SK-N-SH (cell line): ENCODE results near the gene RAD51B.

Experiments used
- EP300 ChIP-seq, 2 experiments: IDR thresholded peaks; 2 replicates each; pipeline versions ENCODE4 v1.4.0 to v1.6.1; 2012; ENCODE audit warnings: borderline replicate concordance in 1 of 2, low read depth in 1 of 2, low read length in 1 of 2
- RAD21 ChIP-seq: IDR thresholded peaks from 2 replicates; pipeline ENCODE4 v1.6.1; 2012; ENCODE audit warnings: mild to moderate bottlenecking, low read length
- TAF1 ChIP-seq: IDR thresholded peaks from 2 replicates; pipeline ENCODE4 v1.6.1; 2012; ENCODE audit warnings: low read depth, mild to moderate bottlenecking, low read length, moderate library complexity, borderline replicate concordance
- TF ChIP-seq, protein P1 (sequence below): fragments of 200-600 bp; sonication (generic); IDR thresholded peaks from 2 replicates; pipeline ENCODE4 v1.6.1; 2017; ENCODE audit warnings: antibody characterized with exemption, mild to moderate bottlenecking, moderate library complexity

DNA sequence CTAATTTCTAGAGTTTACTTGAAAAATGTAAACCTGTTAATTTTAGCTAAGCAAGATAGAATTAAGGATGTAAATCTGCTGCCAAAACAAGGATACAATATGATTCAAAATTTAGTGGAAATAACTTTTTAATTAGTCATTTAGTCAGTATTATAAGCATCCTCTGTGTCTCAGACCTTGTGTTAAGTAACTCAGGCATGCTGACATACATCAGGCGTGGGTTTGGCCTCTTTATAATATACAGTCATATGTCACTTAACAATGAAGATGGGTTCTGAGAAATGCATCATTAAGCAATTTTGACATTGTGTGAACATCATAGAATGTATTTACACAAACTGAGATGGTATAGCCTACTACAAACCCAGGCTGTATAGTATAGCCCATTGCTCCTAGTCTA, 586.4 kb downstream of the RAD51B start:
- TF ChIP-seq, protein P1, sequence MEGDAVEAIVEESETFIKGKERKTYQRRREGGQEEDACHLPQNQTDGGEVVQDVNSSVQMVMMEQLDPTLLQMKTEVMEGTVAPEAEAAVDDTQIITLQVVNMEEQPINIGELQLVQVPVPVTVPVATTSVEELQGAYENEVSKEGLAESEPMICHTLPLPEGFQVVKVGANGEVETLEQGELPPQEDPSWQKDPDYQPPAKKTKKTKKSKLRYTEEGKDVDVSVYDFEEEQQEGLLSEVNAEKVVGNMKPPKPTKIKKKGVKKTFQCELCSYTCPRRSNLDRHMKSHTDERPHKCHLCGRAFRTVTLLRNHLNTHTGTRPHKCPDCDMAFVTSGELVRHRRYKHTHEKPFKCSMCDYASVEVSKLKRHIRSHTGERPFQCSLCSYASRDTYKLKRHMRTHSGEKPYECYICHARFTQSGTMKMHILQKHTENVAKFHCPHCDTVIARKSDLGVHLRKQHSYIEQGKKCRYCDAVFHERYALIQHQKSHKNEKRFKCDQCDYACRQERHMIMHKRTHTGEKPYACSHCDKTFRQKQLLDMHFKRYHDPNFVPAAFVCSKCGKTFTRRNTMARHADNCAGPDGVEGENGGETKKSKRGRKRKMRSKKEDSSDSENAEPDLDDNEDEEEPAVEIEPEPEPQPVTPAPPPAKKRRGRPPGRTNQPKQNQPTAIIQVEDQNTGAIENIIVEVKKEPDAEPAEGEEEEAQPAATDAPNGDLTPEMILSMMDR = no peak
- TF ChIP-seq EP300 (IDR thresholded peaks at IDR 0.05; ENCODE audit: borderline replicate concordance in 1 of 2, low read depth in 1 of 2, low read length in 1 of 2) = no peak
- no peak for TF ChIP-seq TAF1
- TF ChIP-seq RAD21 = no peak
